Thoracic aorta (tissue), 2 donors: ENCODE data around the gene RHOG. TPM values are rescaled to one million over a fixed set of nuclear protein-coding genes. Genes with fewer than 3 reads are reported as not detected.

Source experiments
- ATAC-seq: fragments of 150-250 bp; one replicate; pipeline ENCODE4 v1.8.0; 2017; ENCODE audit warnings: low read depth; ENCODE audit not compliant: insufficient number of reproducible peaks, low FRiP score
- DNase-seq: peaks from one replicate; pipeline ENCODE4 v3.0.0-alpha.2; 2020; ENCODE audit warnings: low spot score
- H3K27ac ChIP-seq, 2 donors: fragments of 200-600 bp; sonication (generic); 1 replicate in 1 of 2; 2 replicates in 1 of 2; pipeline ENCODE4 v1.5.1; 2016; ENCODE audit warnings: mild to moderate bottlenecking in 2 of 2, moderate library complexity in 2 of 2
- H3K27me3 ChIP-seq: fragments of 200-600 bp; sonication (generic); replicated peaks from 2 replicates; pipeline ENCODE4 v1.6.0; 2016; ENCODE audit warnings: mild to moderate bottlenecking; ENCODE audit not compliant: insufficient read depth
- H3K36me3 ChIP-seq: fragments of 200-600 bp; sonication (generic); one replicate; pipeline ENCODE4 v1.5.1; 2016
- H3K4me1 ChIP-seq, 2 donors: fragments of 200-600 bp; sonication (generic); 1 replicate in 1 of 2; 2 replicates in 1 of 2; pipeline versions ENCODE4 v1.5.1 to v1.6.0; 2016; ENCODE audit warnings: low read depth in 2 of 2, mild to moderate bottlenecking in 1 of 2; ENCODE audit not compliant: control insufficient read depth in 1 of 2
- H3K4me3 ChIP-seq: fragments of 200-600 bp; sonication (generic); 2 replicates; pipeline ENCODE4 v1.5.1; 2016; ENCODE audit warnings: mild to moderate bottlenecking
- H3K9me3 ChIP-seq: fragments of 200-600 bp; sonication (generic); 2 replicates; pipeline ENCODE4 v1.5.1; 2016
- CTCF ChIP-seq: fragments of 200-600 bp; sonication (generic); IDR thresholded peaks from one replicate; pipeline ENCODE4 v1.5.1; 2019; ENCODE audit warnings: antibody characterized with exemption
- total RNA-seq, 2 donors: library from RNA; depleted of rRNA; stranded (reverse); fragments of >200 nt; gene quantifications; one replicate each; pipeline versions ENCODE4 v1.1.0 to v1.2.3, GENCODE V29; 2016

The RHOG gene
- total RNA-seq, 2 donors from 2014 or later = 49.4 to 69.7 TPM

- Histone ChIP-seq H3K4me3 (peak overlapping the region; percentile 96), H3K36me3 (no peaks in the 10 kb centered on the region), H3K27ac (peak overlapping the region in 1 of 2 donors; percentile 22), H3K9me3 (no peaks in the 10 kb centered on the region), H3K4me1 (peaks cover 26 to 45% of the 10 kb centered on the region in 2 donors), H3K27me3 (no peaks in the 10 kb centered on the region)
- ATAC-seq (no peak), DNase-seq (no peak)
- no peak for TF ChIP-seq CTCF
These were observed 2.3 kb downstream of the RHOG start for GRCh38 chr11:3838504-3838903.

- Histone ChIP-seq H3K27ac (peak overlapping the region in 1 of 2 donors; percentile 13), H3K4me1 (peaks cover 26 to 45% of the 10 kb centered on the region in 2 donors), H3K4me3 (peak overlapping the region; percentile 6), H3K36me3 (no peaks in the 10 kb centered on the region), H3K9me3 (no peaks in the 10 kb centered on the region), H3K27me3 (no peaks in the 10 kb centered on the region)
- ATAC-seq (no peak), DNase-seq (no peak)
- no peak for TF ChIP-seq CTCF
These were observed 3.0 kb downstream of the RHOG start for GRCh38 chr11:3837793-3838192.

- Histone ChIP-seq H3K4me3 (peak overlapping the region; percentile 6), H3K9me3 (no peaks in the 10 kb centered on the region), H3K27ac (no peak overlapping the region), H3K27me3 (no peaks in the 10 kb centered on the region), H3K36me3 (no peaks in the 10 kb centered on the region), H3K4me1 (peaks cover 29 to 54% of the 10 kb centered on the region in 2 donors)
- no peak for TF ChIP-seq CTCF
- ATAC-seq (no peak), DNase-seq (no peak)
These were observed 3.9 kb downstream of the RHOG start for GRCh38 chr11:3836903-3837302.

GRCh38 chr11:3835751-3836150 is 5.0 kb downstream of the RHOG start:
- Histone ChIP-seq H3K4me3 (no peak overlapping the region), H3K27ac (no peak overlapping the region), H3K27me3 (no peaks in the 10 kb centered on the region), H3K9me3 (no peaks in the 10 kb centered on the region), H3K36me3 (no peaks in the 10 kb centered on the region), H3K4me1 (peaks cover 29 to 56% of the 10 kb centered on the region in 2 donors)
- ATAC-seq = no peak
- no peak for DNase-seq
- no peak for TF ChIP-seq CTCF

GRCh38 chr11:3834664-3835461 is 5.9 kb downstream of the RHOG start:
- no peak overlapping the region for H3K27ac ChIP-seq
- H3K9me3 ChIP-seq = no peaks in the 10 kb centered on the region
- H3K4me1 ChIP-seq = peaks cover 29 to 53% of the 10 kb centered on the region in 2 donors
- ATAC-seq = no peak
- H3K36me3 ChIP-seq = peaks cover 6% of the 10 kb centered on the region
- no peak for DNase-seq
- peak overlapping the region; percentile 11 for H3K4me3 ChIP-seq
- H3K27me3 ChIP-seq = no peaks in the 10 kb centered on the region
- TF ChIP-seq CTCF = no peak
